Measurements from ENCODE around the gene DIRAS2. TPM values are rescaled to one million over a fixed set of nuclear protein-coding genes. Genes with fewer than 3 reads are reported as not detected.

DIRAS2 gene
- total and polyA plus RNA-seq, 2 donors (not counting 3 experiments of a cell fraction or from before 2014, with no cell fraction given) = not detected

DNA sequence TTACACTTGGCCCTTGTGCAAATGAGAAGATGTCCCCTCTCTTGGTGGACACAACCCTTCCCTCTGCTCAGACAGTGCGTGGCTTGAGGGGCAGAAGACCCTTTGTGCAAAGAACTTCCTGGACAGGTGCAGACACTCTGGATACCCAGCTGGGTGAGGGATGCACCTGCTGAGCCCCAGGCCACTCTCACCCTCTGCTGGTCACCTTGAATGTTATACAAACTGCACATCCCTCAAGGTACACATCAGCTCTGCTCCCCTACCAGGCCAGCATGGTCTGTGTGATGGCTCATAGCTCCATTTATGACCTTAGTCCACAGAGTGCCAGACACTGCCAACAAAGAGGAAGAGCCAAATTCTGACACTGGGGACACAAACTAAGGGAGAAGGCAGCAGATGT is 3.1 kb upstream of the DIRAS2 start:
- H3K27me3 ChIP-seq (ENCODE audit: control insufficient read depth in 2 of 2, insufficient read depth in 2 of 2, low read length in 2 of 2) = peaks cover 3 to 8% of the 10 kb centered on the region in 2 experiments
- no peak overlapping the region for H3K4me3 ChIP-seq (replicated peaks in 1 of 3; ENCODE audit: insufficient read depth in 1 of 3, low read depth in 1 of 3, low read length in 3 of 3)
- dilution Hi-C loops (cut with MboI; ENCODE audit: extremely low pct_ligation_motif_present, low sequenced_read_pairs) (no loop called here), intact Hi-C loops (cut with micrococcal nuclease) (loop anchor here (10.0 kb wide), 1 partner anchor 501 kb away; no protein-coding TSS in a partner anchor)
- H3K36me3 ChIP-seq (ENCODE audit: control insufficient read depth in 2 of 2, extremely low read depth in 1 of 2, insufficient read depth in 2 of 2, low read length in 2 of 2) = no peaks in the 10 kb centered on the region
- H3K9me1 ChIP-seq (replicated peaks; ENCODE audit: control insufficient read depth, extremely low read depth, insufficient read depth, low read length) = no peaks in the 10 kb centered on the region
- no peak overlapping the region for H2AFZ ChIP-seq (ENCODE audit: low read depth, low read length)
- BruUV-seq (replicated peaks) = no TSS peak
- H3K9me3 ChIP-seq (replicated peaks; ENCODE audit: control insufficient read depth, insufficient read depth, low read length) = no peaks in the 10 kb centered on the region
- H3K79me2 ChIP-seq (ENCODE audit: control insufficient read depth, insufficient read depth, low read length) = no peaks in the 10 kb centered on the region
- no peaks in the 10 kb centered on the region for H4K20me1 ChIP-seq (replicated peaks; ENCODE audit: control insufficient read depth, extremely low read depth, insufficient read depth, low read length)
- POLR2A ChIA-PET = no interaction called here
- FAIRE-seq = no peak
- no peak overlapping the region for H3K4me2 ChIP-seq (ENCODE audit: insufficient read depth, low read length)
- no peak for TF ChIP-seq EZH2 (IDR thresholded peaks at IDR 0.05; ENCODE audit: borderline replicate concordance, low read depth, low read length, severe bottlenecking)
- TF ChIP-seq, protein P1, sequence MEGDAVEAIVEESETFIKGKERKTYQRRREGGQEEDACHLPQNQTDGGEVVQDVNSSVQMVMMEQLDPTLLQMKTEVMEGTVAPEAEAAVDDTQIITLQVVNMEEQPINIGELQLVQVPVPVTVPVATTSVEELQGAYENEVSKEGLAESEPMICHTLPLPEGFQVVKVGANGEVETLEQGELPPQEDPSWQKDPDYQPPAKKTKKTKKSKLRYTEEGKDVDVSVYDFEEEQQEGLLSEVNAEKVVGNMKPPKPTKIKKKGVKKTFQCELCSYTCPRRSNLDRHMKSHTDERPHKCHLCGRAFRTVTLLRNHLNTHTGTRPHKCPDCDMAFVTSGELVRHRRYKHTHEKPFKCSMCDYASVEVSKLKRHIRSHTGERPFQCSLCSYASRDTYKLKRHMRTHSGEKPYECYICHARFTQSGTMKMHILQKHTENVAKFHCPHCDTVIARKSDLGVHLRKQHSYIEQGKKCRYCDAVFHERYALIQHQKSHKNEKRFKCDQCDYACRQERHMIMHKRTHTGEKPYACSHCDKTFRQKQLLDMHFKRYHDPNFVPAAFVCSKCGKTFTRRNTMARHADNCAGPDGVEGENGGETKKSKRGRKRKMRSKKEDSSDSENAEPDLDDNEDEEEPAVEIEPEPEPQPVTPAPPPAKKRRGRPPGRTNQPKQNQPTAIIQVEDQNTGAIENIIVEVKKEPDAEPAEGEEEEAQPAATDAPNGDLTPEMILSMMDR (IDR thresholded peaks at IDR 0.05; ENCODE audit: extremely low read depth in 1 of 2, insufficient read depth in 1 of 2, low read depth in 1 of 2, low read length in 2 of 2) = no peak
- no peak for TF ChIP-seq MYC (IDR thresholded peaks at IDR 0.05; ENCODE audit: low read depth, low read length)
- TF ChIP-seq GATA2 (IDR thresholded peaks at IDR 0.05; ENCODE audit: insufficient read depth, insufficient read length, low read depth, low read length) = no peak
- TF ChIP-seq, protein P2, sequence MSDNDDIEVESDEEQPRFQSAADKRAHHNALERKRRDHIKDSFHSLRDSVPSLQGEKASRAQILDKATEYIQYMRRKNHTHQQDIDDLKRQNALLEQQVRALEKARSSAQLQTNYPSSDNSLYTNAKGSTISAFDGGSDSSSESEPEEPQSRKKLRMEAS (IDR thresholded peaks at IDR 0.05; ENCODE audit: insufficient read depth, insufficient read length) = no peak
- TF ChIP-seq JUN (IDR thresholded peaks at IDR 0.05; ENCODE audit: borderline replicate concordance, insufficient read depth, insufficient read length, low read depth) = no peak
- no peak for TF ChIP-seq POLR2A (IDR thresholded peaks at IDR 0.05; ENCODE audit: low read depth, low read length)
- TF ChIP-seq FOS (IDR thresholded peaks at IDR 0.05; ENCODE audit: borderline replicate concordance, insufficient read depth, low read length) = no peak
- TF ChIP-seq POLR2AphosphoS5 (IDR thresholded peaks at IDR 0.05; ENCODE audit: insufficient read depth, low read depth, low read length) = no peak
- H3K27ac ChIP-seq (ENCODE audit: insufficient read depth, low read depth, low read length) = no peak overlapping the region
- CTCF ChIA-PET = no interaction called here
- no peaks in the 10 kb centered on the region for H3K4me1 ChIP-seq (ENCODE audit: control insufficient read depth, extremely low read depth, insufficient read depth, low read length)
- no peak overlapping the region for H3K9ac ChIP-seq (replicated peaks; ENCODE audit: extremely low read depth, insufficient read depth, low read length)
- no peak for DNase-seq (ENCODE audit: low read depth, low spot score)
